SK-N-SH treated with all-trans-retinoic acid at 6 μM for 48 hours (cell line): ENCODE data around the gene TLR9.

ENCODE experiments used
- ATAC-seq: fragments of 200-7000 bp; cut with Tn5 transposase; 3 replicates; pipeline ENCODE4 v1.9.1; 2020; ENCODE audit warnings: mild to moderate bottlenecking, moderate library complexity
- BACH2 ChIP-seq: fragments of 250-450 bp; sonication (Bioruptor Pico); IDR thresholded peaks from 2 replicates; pipeline ENCODE4 v1.9.0; 2021; ENCODE audit warnings: mild to moderate bottlenecking, borderline replicate concordance
- ISL1 ChIP-seq: fragments of 250-450 bp; sonication (Bioruptor Pico); IDR thresholded peaks from 2 replicates; pipeline ENCODE4 v2.1.2; 2022; ENCODE audit warnings: mild to moderate bottlenecking, moderate library complexity
- OSR1 ChIP-seq: fragments of 250-450 bp; sonication (Bioruptor Pico); IDR thresholded peaks from 2 replicates; pipeline ENCODE4 v1.8.0; 2022; ENCODE audit warnings: moderate library complexity, mild to moderate bottlenecking, inconsistent platforms
- PPARA ChIP-seq: fragments of 250-450 bp; sonication (Bioruptor Pico); IDR thresholded peaks from 2 replicates; pipeline ENCODE4 v1.5.0; 2020; ENCODE audit warnings: mild to moderate bottlenecking, borderline replicate concordance
- RARB ChIP-seq: fragments of 250-450 bp; sonication (Bioruptor Pico); IDR thresholded peaks from 2 replicates; pipeline ENCODE4 v1.8.0; 2021; ENCODE audit warnings: mild to moderate bottlenecking, moderate library complexity
- SNAI2 ChIP-seq: fragments of 250-450 bp; sonication (Bioruptor Pico); IDR thresholded peaks from 2 replicates; pipeline ENCODE4 v1.5.0; 2020; ENCODE audit warnings: mild to moderate bottlenecking, moderate library complexity
- TCF4 ChIP-seq: fragments of 250-450 bp; sonication (Bioruptor Pico); IDR thresholded peaks from 2 replicates; pipeline ENCODE4 v1.8.0; 2021; ENCODE audit warnings: mild to moderate bottlenecking, moderate library complexity, borderline replicate concordance
- ZC3H10 ChIP-seq: fragments of 250-450 bp; sonication (Bioruptor Pico); IDR thresholded peaks from 2 replicates; pipeline ENCODE4 v1.5.1; 2021; ENCODE audit warnings: mild to moderate bottlenecking, moderate library complexity
- ZFP3 ChIP-seq: fragments of 250-450 bp; sonication (Bioruptor Pico); IDR thresholded peaks from 2 replicates; pipeline ENCODE4 v1.5.0; 2020; ENCODE audit warnings: mild to moderate bottlenecking, moderate library complexity
- ZFP30 ChIP-seq: fragments of 450-650 bp; formaldehyde crosslinking; IDR thresholded peaks from 2 replicates; pipeline ENCODE4 v1.5.0; 2022; ENCODE audit warnings: mild to moderate bottlenecking, moderate library complexity
- ZNF565 ChIP-seq: fragments of 450-650 bp; formaldehyde crosslinking; conservative IDR thresholded peaks from 2 replicates; pipeline ENCODE4 v1.5.0; 2020; ENCODE audit warnings: low read depth, mild to moderate bottlenecking, moderate library complexity
- ZNF70 ChIP-seq: fragments of 450-650 bp; formaldehyde crosslinking; IDR thresholded peaks from 2 replicates; pipeline ENCODE4 v1.5.0; 2020; ENCODE audit warnings: mild to moderate bottlenecking, moderate library complexity
- ZNF8 ChIP-seq: fragments of 450-650 bp; formaldehyde crosslinking; IDR thresholded peaks from 2 replicates; pipeline ENCODE4 v1.5.0; 2020; ENCODE audit warnings: mild to moderate bottlenecking, moderate library complexity
- TF ChIP-seq, protein P1 (sequence below): fragments of 250-450 bp; sonication (Bioruptor Pico); IDR thresholded peaks from 2 replicates; pipeline ENCODE4 v1.5.0; 2020; ENCODE audit warnings: mild to moderate bottlenecking, moderate library complexity
- TF ChIP-seq, protein P2 (sequence below): fragments of 250-450 bp; sonication (Bioruptor Pico); IDR thresholded peaks from 2 replicates; pipeline ENCODE4 v1.8.0; 2021; ENCODE audit warnings: low read depth, mild to moderate bottlenecking, moderate library complexity, borderline replicate concordance
- TF ChIP-seq, protein P3 (sequence below): fragments of 250-450 bp; sonication (Bioruptor Pico); IDR thresholded peaks from 2 replicates; pipeline ENCODE4 v1.5.1; 2021; ENCODE audit warnings: mild to moderate bottlenecking, moderate library complexity
- TF ChIP-seq, protein P4 (sequence below): fragments of 250-450 bp; sonication (Bioruptor Pico); IDR thresholded peaks from 2 replicates; pipeline ENCODE4 v1.8.0; 2020; ENCODE audit warnings: mild to moderate bottlenecking, moderate library complexity, borderline replicate concordance
- TF ChIP-seq, protein P5 (sequence below): fragments of 250-450 bp; sonication (Bioruptor Pico); IDR thresholded peaks from 2 replicates; pipeline ENCODE4 v1.5.1; 2020; ENCODE audit warnings: low read depth, mild to moderate bottlenecking, moderate library complexity

The TLR9 gene

DNA sequence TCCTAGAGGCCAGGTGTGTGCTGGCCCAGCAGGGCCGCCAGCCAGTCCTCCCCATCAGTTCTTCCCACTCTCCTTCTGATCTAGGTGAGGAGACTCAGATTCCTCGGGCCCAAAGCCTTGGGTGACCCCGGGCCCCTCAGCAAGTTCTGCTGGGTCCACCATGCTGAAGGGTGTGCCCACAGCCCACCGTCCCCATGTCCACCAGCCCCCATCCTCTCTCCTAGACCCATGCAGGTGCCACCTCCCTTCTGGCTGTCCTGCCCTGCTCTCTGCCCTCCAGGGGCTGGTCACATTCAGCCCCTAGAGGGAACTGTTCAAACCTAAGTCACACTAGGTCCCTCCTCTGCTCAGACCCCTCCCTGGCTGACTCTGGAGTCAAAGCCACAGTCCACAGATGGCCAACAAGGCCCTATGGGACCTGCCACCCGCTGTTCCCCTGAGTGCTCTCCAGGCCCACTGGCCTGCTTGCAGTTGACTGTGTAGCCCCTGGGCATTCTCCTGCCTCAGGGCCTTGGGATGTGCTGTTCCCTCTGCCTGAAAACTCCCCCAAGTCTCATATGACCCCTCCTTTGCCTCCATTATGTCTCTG lies 878 bp upstream of the TLR9 start (continued):
- TF ChIP-seq, protein P1, sequence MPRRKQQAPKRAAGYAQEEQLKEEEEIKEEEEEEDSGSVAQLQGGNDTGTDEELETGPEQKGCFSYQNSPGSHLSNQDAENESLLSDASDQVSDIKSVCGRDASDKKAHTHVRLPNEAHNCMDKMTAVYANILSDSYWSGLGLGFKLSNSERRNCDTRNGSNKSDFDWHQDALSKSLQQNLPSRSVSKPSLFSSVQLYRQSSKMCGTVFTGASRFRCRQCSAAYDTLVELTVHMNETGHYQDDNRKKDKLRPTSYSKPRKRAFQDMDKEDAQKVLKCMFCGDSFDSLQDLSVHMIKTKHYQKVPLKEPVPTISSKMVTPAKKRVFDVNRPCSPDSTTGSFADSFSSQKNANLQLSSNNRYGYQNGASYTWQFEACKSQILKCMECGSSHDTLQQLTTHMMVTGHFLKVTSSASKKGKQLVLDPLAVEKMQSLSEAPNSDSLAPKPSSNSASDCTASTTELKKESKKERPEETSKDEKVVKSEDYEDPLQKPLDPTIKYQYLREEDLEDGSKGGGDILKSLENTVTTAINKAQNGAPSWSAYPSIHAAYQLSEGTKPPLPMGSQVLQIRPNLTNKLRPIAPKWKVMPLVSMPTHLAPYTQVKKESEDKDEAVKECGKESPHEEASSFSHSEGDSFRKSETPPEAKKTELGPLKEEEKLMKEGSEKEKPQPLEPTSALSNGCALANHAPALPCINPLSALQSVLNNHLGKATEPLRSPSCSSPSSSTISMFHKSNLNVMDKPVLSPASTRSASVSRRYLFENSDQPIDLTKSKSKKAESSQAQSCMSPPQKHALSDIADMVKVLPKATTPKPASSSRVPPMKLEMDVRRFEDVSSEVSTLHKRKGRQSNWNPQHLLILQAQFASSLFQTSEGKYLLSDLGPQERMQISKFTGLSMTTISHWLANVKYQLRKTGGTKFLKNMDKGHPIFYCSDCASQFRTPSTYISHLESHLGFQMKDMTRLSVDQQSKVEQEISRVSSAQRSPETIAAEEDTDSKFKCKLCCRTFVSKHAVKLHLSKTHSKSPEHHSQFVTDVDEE, result no peak
- TF ChIP-seq, all 23 proteins: peak for 0

DNA sequence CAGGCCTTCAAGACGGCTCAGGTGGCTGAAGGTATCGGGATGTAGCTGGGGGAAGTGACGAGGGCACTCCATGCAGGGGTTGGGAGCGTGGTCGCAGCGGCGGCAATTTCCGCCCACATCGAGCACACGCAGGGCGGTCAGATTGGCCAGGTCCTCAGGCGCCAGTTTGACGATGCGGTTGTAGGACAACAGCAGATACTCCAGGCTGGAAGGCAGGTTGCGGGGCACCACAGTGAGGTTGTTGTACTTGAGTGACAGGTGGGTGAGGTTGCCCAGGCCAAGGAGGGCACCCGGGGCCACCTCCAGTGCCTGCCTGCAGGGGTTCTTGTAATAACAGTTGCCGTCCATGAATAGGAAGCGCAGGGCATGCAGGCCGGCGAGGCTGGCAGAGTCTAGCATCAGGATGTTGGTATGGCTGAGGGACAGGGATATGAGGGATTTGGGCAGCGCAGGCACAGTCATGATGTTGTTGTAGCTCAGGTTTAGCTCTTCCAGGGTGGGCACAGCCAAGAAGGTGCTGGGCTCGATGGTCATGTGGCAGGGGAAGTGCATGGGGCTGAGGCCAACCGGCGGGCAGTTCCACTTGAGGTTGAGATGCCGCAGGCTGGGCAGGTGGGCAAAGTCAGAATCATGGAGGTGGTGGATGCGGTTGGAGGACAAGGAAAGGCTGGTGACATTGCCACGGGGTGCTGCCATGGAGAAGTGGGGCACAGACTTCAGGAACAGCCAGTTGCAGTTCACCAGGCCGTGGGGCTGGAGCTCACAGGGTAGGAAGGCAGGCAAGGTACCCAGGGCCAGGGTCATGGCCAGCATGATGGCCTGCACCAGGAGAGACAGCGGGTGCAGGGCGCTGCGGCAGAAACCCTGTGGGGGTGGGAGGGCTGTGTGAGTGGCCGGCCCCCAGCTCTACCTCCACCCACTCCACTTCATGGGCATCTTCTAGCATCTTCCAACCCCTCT lies 1.7 kb downstream of the TLR9 start:
- no peak for ATAC-seq

More for the DNA sequence above, 1.7 kb downstream of the TLR9 start:
- no peak for TF ChIP-seq ZC3H10 (CRISPR knock-in tag)
- no peak for TF ChIP-seq ZNF8 (CRISPR knock-in tag)
- TF ChIP-seq, protein P2, sequence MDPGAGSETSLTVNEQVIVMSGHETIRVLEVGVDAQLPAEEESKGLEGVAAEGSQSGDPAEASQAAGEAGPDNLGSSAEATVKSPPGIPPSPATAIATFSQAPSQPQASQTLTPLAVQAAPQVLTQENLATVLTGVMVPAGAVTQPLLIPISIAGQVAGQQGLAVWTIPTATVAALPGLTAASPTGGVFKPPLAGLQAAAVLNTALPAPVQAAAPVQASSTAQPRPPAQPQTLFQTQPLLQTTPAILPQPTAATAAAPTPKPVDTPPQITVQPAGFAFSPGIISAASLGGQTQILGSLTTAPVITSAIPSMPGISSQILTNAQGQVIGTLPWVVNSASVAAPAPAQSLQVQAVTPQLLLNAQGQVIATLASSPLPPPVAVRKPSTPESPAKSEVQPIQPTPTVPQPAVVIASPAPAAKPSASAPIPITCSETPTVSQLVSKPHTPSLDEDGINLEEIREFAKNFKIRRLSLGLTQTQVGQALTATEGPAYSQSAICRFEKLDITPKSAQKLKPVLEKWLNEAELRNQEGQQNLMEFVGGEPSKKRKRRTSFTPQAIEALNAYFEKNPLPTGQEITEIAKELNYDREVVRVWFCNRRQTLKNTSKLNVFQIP (CRISPR knock-in tag), result no peak
- TF ChIP-seq, protein P1, result no peak
- no peak for TF ChIP-seq RARB (CRISPR knock-in tag)
- TF ChIP-seq, protein P3, sequence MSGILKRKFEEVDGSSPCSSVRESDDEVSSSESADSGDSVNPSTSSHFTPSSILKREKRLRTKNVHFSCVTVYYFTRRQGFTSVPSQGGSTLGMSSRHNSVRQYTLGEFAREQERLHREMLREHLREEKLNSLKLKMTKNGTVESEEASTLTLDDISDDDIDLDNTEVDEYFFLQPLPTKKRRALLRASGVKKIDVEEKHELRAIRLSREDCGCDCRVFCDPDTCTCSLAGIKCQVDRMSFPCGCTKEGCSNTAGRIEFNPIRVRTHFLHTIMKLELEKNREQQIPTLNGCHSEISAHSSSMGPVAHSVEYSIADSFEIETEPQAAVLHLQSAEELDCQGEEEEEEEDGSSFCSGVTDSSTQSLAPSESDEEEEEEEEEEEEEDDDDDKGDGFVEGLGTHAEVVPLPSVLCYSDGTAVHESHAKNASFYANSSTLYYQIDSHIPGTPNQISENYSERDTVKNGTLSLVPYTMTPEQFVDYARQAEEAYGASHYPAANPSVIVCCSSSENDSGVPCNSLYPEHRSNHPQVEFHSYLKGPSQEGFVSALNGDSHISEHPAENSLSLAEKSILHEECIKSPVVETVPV (CRISPR knock-in tag), result no peak
- TF ChIP-seq SNAI2 (CRISPR knock-in tag), result no peak
- no peak for TF ChIP-seq ZFP30 (CRISPR knock-in tag)
- no peak for TF ChIP-seq ZNF565 (CRISPR knock-in tag)
- TF ChIP-seq, protein P4, sequence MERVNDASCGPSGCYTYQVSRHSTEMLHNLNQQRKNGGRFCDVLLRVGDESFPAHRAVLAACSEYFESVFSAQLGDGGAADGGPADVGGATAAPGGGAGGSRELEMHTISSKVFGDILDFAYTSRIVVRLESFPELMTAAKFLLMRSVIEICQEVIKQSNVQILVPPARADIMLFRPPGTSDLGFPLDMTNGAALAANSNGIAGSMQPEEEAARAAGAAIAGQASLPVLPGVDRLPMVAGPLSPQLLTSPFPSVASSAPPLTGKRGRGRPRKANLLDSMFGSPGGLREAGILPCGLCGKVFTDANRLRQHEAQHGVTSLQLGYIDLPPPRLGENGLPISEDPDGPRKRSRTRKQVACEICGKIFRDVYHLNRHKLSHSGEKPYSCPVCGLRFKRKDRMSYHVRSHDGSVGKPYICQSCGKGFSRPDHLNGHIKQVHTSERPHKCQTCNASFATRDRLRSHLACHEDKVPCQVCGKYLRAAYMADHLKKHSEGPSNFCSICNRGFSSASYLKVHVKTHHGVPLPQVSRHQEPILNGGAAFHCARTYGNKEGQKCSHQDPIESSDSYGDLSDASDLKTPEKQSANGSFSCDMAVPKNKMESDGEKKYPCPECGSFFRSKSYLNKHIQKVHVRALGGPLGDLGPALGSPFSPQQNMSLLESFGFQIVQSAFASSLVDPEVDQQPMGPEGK, result no peak
- no peak for TF ChIP-seq ZFP3 (CRISPR knock-in tag)
- TF ChIP-seq ZNF70 (CRISPR knock-in tag), result no peak
- no peak for TF ChIP-seq BACH2 (CRISPR knock-in tag)
- TF ChIP-seq TCF4 (CRISPR knock-in tag), result no peak
- no peak for TF ChIP-seq OSR1
- no peak for TF ChIP-seq PPARA (CRISPR knock-in tag)
- TF ChIP-seq, protein P5, sequence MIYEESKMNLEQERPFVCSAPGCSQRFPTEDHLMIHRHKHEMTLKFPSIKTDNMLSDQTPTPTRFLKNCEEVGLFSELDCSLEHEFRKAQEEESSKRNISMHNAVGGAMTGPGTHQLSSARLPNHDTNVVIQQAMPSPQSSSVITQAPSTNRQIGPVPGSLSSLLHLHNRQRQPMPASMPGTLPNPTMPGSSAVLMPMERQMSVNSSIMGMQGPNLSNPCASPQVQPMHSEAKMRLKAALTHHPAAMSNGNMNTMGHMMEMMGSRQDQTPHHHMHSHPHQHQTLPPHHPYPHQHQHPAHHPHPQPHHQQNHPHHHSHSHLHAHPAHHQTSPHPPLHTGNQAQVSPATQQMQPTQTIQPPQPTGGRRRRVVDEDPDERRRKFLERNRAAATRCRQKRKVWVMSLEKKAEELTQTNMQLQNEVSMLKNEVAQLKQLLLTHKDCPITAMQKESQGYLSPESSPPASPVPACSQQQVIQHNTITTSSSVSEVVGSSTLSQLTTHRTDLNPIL, result no peak
- no peak for TF ChIP-seq ISL1 (CRISPR knock-in tag)
